Chondrocyte (in vitro differentiated cells): Measurements from ENCODE around the gene CPVL. TPM values are rescaled to one million over a fixed set of nuclear protein-coding genes. Genes with fewer than 3 reads are reported as not detected.

Source experiments
- DNase-seq: peaks from one replicate; pipeline ENCODE4 v3.0.0; 2021; ENCODE audit warnings: mixed read lengths, low spot score
- H3K27ac Mint-ChIP-seq: one replicate; pipeline ENCODE4 v1.8.0; 2021; ENCODE audit warnings: mild to moderate bottlenecking, moderate library complexity, mixed read lengths; ENCODE audit not compliant: unreplicated experiment
- H3K27me3 Mint-ChIP-seq: 2 replicates; pipeline ENCODE4 v1.8.0; 2021; ENCODE audit warnings: low read depth, mixed read lengths
- H3K36me3 Mint-ChIP-seq: 2 replicates; pipeline ENCODE4 v1.8.0; 2021; ENCODE audit warnings: low read depth, mixed read lengths
- H3K4me1 Mint-ChIP-seq: 2 replicates; pipeline ENCODE4 v1.8.0; 2021; ENCODE audit warnings: low read depth, mild to moderate bottlenecking, mixed read lengths
- H3K4me3 Mint-ChIP-seq: one replicate; pipeline ENCODE4 v1.8.0; 2021; ENCODE audit warnings: mild to moderate bottlenecking, moderate library complexity, mixed read lengths; ENCODE audit not compliant: unreplicated experiment
- H3K9me3 Mint-ChIP-seq: 2 replicates; pipeline ENCODE4 v1.8.0; 2021; ENCODE audit warnings: low read depth, mixed read lengths
- CTCF ChIP-seq: fragments of 200-600 bp; sonication (generic); IDR thresholded peaks from 2 replicates; pipeline ENCODE4 v1.5.0; 2021; ENCODE audit warnings: antibody characterized with exemption, mild to moderate bottlenecking, moderate library complexity
- total RNA-seq: library from RNA; stranded (reverse); gene quantifications from 3 replicates; pipeline ENCODE4 v1.2.1, GENCODE V29; 2021

The CPVL gene
- total RNA-seq, 1 donor from 2014 or later = 4.9 TPM

- Mint-ChIP-seq H3K4me3 (no peak overlapping the region), H3K36me3 (no peaks in the 10 kb centered on the region), H3K9me3 (peaks cover 3% of the 10 kb centered on the region), H3K27ac (no peak overlapping the region), H3K4me1 (no peaks in the 10 kb centered on the region), H3K27me3 (no peaks in the 10 kb centered on the region)
- no peak for DNase-seq
- no peak for TF ChIP-seq CTCF
Measured at GRCh38 chr7:28998105-28998504, 148.2 kb downstream of the CPVL start.

- Mint-ChIP-seq H3K4me1 (no peaks in the 10 kb centered on the region), H3K27ac (no peak overlapping the region), H3K4me3 (no peak overlapping the region), H3K36me3 (no peaks in the 10 kb centered on the region), H3K9me3 (no peaks in the 10 kb centered on the region), H3K27me3 (no peaks in the 10 kb centered on the region)
- DNase-seq = no peak
- no peak for TF ChIP-seq CTCF
Measured at GRCh38 chr7:28996836-28997235, 149.5 kb downstream of the CPVL start.

- DNase-seq = no peak
- TF ChIP-seq CTCF = no peak
- peaks cover 23% of the 10 kb centered on the region for H3K4me1 Mint-ChIP-seq
- H3K9me3 Mint-ChIP-seq = peaks cover 6% of the 10 kb centered on the region
- no peaks in the 10 kb centered on the region for H3K36me3 Mint-ChIP-seq
- H3K4me3 Mint-ChIP-seq = no peak overlapping the region
- H3K27me3 Mint-ChIP-seq = no peaks in the 10 kb centered on the region
- H3K27ac Mint-ChIP-seq = no peak overlapping the region
Measured at GRCh38 chr7:28993371-28993770, 153.0 kb downstream of the CPVL start.

- H3K9me3 Mint-ChIP-seq = peaks cover 7% of the 10 kb centered on the region
- no peak for TF ChIP-seq CTCF
- peaks cover 27% of the 10 kb centered on the region for H3K4me1 Mint-ChIP-seq
- no peak for DNase-seq
- no peak overlapping the region for H3K4me3 Mint-ChIP-seq
- no peaks in the 10 kb centered on the region for H3K27me3 Mint-ChIP-seq
- no peak overlapping the region for H3K27ac Mint-ChIP-seq
- no peaks in the 10 kb centered on the region for H3K36me3 Mint-ChIP-seq
Measured at GRCh38 chr7:28992798-28993197, 153.5 kb downstream of the CPVL start.

- Mint-ChIP-seq H3K27me3 (no peaks in the 10 kb centered on the region), H3K4me3 (no peak overlapping the region), H3K36me3 (no peaks in the 10 kb centered on the region), H3K4me1 (peaks cover 43% of the 10 kb centered on the region), H3K27ac (peak overlapping the region; percentile 75), H3K9me3 (peaks cover 7% of the 10 kb centered on the region)
- DNase-seq = no peak
- no peak for TF ChIP-seq CTCF
Measured at GRCh38 chr7:28990200-28990960, 156.0 kb downstream of the CPVL start.
